Measurements from ENCODE around the gene SPO11. TPM values are rescaled to one million over a fixed set of nuclear protein-coding genes. Genes with fewer than 3 reads are reported as not detected.

Gene SPO11
- total RNA-seq, 1 experiment from 2014 or later, result not detected

DNA sequence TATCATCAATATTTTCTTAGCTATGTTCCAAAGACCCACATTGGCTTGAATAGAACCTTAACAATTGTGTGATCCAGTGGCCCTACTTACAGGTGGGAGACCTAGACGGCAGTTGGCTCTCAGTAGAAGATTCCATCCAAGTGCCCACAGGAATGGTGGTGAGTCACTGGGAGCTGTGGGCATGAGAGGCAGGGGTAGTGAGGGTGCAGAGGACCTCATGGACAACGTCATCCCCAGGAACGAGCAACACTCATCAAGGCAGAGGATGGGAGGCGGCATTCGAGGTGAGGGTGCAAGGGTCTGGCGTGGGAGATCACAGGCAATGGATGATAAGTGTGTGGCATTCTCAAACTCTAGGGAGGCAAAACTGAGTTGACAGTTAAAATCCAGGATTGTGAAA, 17.5 kb upstream of the SPO11 start:
- intact Hi-C loops (cut with micrococcal nuclease), result no loop called here
- H3K4me2 ChIP-seq (ENCODE audit: low read length), result no peak overlapping the region
- no peaks in the 10 kb centered on the region for H3K9me3 ChIP-seq (ENCODE audit: control insufficient read depth in 1 of 2, insufficient read depth in 1 of 2, low read depth in 1 of 2, low read length in 2 of 2)
- H3K36me3 ChIP-seq (ENCODE audit: control insufficient read depth in 1 of 2, insufficient read depth in 2 of 2, low read length in 2 of 2), result no peaks in the 10 kb centered on the region
- H3K4me3 ChIP-seq (replicated peaks in 1 of 2; ENCODE audit: low read depth in 1 of 2, low read length in 2 of 2), result no peak overlapping the region
- DNase-seq (ENCODE audit: low read depth, low spot score) (no peak), ATAC-seq (no peak)
- H4K20me1 ChIP-seq (ENCODE audit: insufficient read depth), result no peaks in the 10 kb centered on the region
- no TSS peak for BruUV-seq (replicated peaks)
- TF ChIP-seq EZH2 (IDR thresholded peaks at IDR 0.05) (no peak), POLR2A (IDR thresholded peaks at IDR 0.05; ENCODE audit: borderline replicate concordance, extremely low read depth, insufficient read depth, insufficient read length) (no peak), SRF (IDR thresholded peaks at IDR 0.05; ENCODE audit: low read depth) (no peak)
- H3K4me1 ChIP-seq (ENCODE audit: control insufficient read depth in 1 of 2, insufficient read depth in 2 of 2, low read length in 2 of 2), result no peaks in the 10 kb centered on the region
- no peaks in the 10 kb centered on the region for H3K79me2 ChIP-seq (ENCODE audit: insufficient read depth, low read length)
- no peak overlapping the region for H3K27ac ChIP-seq (ENCODE audit: low read depth, low read length)
- RAD21 ChIA-PET (ENCODE audit: low non-redundant PET in 1 of 2, low total read pairs in 2 of 2, uncharacterized antibody in 2 of 2, unreplicated experiment in 2 of 2), result no interaction called here
- POLR2A ChIA-PET, result no interaction called here
- H3K27me3 ChIP-seq (ENCODE audit: insufficient read depth, low read length), result peaks cover 28% of the 10 kb centered on the region; the same call in 1 of the 2 replicates
- H3K9ac ChIP-seq (ENCODE audit: low read length), result no peak overlapping the region
- CTCF ChIA-PET, result no interaction called here
- H2AFZ ChIP-seq (ENCODE audit: low read depth, low read length, poor library complexity, severe bottlenecking), result no peak overlapping the region
- no peaks in the 10 kb centered on the region for H3K9me2 ChIP-seq (ENCODE audit: insufficient read depth)

DNA sequence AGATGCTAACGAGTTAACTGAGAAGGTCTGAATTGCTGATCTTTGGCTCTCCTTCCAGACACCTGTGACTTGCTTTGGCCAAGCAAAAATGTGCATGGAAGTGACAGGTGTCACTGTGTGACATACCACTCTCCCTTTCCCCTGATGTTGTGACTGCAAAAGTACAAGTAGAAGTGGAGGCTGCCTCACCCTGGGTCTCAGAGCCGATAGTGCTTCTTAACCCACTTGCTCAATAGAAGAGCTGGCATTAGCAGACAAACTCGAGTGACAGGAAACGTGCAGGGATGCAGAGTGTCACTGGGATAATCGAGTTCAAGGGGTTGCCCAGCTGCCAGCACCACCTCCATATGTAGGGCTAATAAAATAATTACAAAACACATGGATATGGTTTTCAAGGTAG, 16.4 kb upstream of the SPO11 start:
- Histone ChIP-seq H2AFZ (ENCODE audit: low read depth, low read length, poor library complexity, severe bottlenecking) (no peak overlapping the region), H3K9me3 (ENCODE audit: control insufficient read depth in 1 of 2, insufficient read depth in 1 of 2, low read depth in 1 of 2, low read length in 2 of 2) (no peaks in the 10 kb centered on the region), H3K9ac (ENCODE audit: low read length) (no peak overlapping the region), H3K4me1 (ENCODE audit: control insufficient read depth in 1 of 2, insufficient read depth in 2 of 2, low read length in 2 of 2) (no peaks in the 10 kb centered on the region), H3K79me2 (ENCODE audit: insufficient read depth, low read length) (no peaks in the 10 kb centered on the region), H3K4me2 (ENCODE audit: low read length) (no peak overlapping the region), H4K20me1 (ENCODE audit: insufficient read depth) (no peaks in the 10 kb centered on the region), H3K9me2 (ENCODE audit: insufficient read depth) (no peaks in the 10 kb centered on the region), H3K27me3 (ENCODE audit: insufficient read depth, low read length) (peaks cover 24% of the 10 kb centered on the region; the same call in 1 of the 2 replicates), H3K36me3 (ENCODE audit: control insufficient read depth in 1 of 2, insufficient read depth in 2 of 2, low read length in 2 of 2) (no peaks in the 10 kb centered on the region), H3K4me3 (replicated peaks in 1 of 2; ENCODE audit: low read depth in 1 of 2, low read length in 2 of 2) (no peak overlapping the region), H3K27ac (ENCODE audit: low read depth, low read length) (no peak overlapping the region)
- BruUV-seq (replicated peaks), result no TSS peak
- DNase-seq (ENCODE audit: low read depth, low spot score), result no peak
- ChIA-PET POLR2A (no interaction called here), RAD21 (ENCODE audit: low non-redundant PET in 1 of 2, low total read pairs in 2 of 2, uncharacterized antibody in 2 of 2, unreplicated experiment in 2 of 2) (no interaction called here), CTCF (no interaction called here)
- TF ChIP-seq CBX3 (IDR thresholded peaks at IDR 0.05; ENCODE audit: low read depth) (no peak), ZFX (IDR thresholded peaks at IDR 0.05) (no peak), RAD21 (IDR thresholded peaks at IDR 0.05; ENCODE audit: low read depth) (no peak), CEBPB (IDR thresholded peaks at IDR 0.05; ENCODE audit: low read depth) (no peak)
- TF ChIP-seq, protein P1, sequence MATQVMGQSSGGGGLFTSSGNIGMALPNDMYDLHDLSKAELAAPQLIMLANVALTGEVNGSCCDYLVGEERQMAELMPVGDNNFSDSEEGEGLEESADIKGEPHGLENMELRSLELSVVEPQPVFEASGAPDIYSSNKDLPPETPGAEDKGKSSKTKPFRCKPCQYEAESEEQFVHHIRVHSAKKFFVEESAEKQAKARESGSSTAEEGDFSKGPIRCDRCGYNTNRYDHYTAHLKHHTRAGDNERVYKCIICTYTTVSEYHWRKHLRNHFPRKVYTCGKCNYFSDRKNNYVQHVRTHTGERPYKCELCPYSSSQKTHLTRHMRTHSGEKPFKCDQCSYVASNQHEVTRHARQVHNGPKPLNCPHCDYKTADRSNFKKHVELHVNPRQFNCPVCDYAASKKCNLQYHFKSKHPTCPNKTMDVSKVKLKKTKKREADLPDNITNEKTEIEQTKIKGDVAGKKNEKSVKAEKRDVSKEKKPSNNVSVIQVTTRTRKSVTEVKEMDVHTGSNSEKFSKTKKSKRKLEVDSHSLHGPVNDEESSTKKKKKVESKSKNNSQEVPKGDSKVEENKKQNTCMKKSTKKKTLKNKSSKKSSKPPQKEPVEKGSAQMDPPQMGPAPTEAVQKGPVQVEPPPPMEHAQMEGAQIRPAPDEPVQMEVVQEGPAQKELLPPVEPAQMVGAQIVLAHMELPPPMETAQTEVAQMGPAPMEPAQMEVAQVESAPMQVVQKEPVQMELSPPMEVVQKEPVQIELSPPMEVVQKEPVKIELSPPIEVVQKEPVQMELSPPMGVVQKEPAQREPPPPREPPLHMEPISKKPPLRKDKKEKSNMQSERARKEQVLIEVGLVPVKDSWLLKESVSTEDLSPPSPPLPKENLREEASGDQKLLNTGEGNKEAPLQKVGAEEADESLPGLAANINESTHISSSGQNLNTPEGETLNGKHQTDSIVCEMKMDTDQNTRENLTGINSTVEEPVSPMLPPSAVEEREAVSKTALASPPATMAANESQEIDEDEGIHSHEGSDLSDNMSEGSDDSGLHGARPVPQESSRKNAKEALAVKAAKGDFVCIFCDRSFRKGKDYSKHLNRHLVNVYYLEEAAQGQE (IDR thresholded peaks at IDR 0.05; ENCODE audit: low read depth), result no peak
- ATAC-seq, result no peak
- intact Hi-C loops (cut with micrococcal nuclease), result no loop called here
